GM19467 (cell line): ENCODE data around the gene CASS4.
"Not testable (repeated sequence)": the region's sequence is repeated elsewhere in the genome, so short reads cannot be mapped to it uniquely, and the experiment has no call there.

Experiments
- ATAC-seq: cut with Tn5 transposase; IDR thresholded peaks from one replicate; pipeline ENCODE4 v1.9.1; 2021; ENCODE audit warnings: mild to moderate bottlenecking, moderate library complexity; ENCODE audit not compliant: unreplicated experiment

CASS4 gene

DNA sequence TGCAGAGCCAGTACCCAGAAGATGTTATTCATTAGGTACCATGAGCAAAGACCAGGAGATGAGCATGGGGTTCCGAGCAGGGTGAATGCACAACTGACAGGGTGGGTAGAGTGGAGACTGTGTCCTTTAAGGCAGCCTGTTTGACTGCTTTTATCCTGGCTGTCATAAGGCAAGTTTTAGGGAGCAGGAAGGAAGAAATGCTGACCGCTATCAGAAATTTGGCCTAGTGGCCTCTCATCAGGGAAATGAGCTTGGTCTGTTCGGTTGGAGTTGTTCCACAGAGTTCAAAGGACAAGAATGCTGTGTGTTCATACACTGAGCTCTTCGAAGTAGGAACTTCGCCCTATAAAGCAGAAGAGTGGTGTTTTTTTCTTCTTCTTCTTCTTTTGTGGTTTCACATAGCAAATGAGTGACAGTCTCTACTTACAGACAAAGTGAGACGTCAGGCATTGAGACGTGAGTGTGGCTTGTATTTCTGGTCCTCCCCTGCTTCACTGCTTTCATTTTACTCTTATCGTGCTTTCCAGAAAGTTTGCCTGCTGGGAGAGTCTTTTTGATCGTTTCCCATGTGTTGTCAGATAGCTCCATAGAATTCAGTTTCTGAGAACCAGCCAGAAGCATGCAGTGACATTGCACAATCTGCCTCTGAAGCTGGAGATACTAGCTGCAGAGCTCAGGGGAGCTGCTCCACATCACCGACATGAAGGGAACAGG, at the start of gene CASS4:
CASS4 (plus strand) TSS at position 502 of the 714 bp plus-strand sequence; CDS start at position 701, 199 bp downstream.
- ATAC-seq = no peak

GRCh38 chr20:56362833-56363413, 49.1 kb upstream of the CASS4 start:
- no peak for ATAC-seq

- ATAC-seq = no peak
Observed at GRCh38 chr20:56363491-56363890, 48.6 kb upstream of the CASS4 start.

DNA sequence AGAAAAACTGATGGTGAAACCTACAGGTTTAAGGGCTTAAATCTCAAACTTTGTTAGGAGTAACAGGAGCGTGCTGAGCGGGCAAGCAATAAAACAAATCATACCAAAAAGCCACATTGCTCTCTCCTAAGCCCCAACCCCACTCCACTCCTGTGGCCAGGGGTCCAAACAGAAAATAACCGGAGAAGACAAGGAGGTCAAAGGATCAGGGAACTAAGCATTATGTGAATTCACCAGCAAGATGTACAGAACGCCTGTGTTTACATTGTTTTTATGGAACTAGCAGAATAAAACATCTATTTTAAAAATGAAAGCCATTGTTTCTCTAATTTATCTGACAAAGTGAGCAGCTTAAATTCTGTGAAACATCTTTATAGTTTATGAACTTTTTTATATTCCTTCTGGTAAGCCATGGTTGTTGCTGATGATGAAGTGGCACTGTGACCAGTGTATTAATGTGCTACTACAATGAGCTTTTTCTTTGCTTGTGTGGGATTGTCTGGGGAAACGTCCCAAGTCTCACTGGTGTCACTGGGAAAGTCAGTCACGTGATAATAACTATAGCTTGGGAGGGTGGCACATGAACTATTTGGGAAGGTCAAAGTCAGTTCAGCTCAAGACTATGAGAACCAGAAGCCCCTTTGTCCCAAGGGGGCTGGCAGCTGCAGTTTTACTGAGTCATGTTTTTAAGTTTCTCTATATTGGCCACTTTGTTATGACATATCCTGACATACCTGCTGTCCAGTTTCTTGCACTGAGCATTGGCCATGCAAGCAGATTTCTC, 43.5 kb upstream of the CASS4 start:
- ATAC-seq = no peak

DNA sequence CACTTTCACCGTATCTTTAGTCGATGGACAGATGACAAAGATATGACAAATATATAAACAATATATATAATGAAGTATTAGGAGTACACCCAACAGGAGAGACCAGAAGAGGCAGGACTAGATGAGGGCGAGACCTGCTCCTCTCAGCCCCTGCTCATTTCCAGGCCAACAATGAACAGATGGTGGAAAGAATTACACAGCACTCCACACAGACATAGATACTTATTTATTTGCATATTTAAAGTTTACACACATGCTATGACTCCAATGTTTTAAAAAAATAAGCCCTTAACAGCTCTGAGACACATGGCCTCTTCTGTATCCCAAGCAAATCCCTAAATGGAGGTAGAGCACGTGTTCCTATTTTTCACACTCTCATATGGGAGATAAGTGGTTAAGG, 42.9 kb upstream of the CASS4 start:
- ATAC-seq = no peak

- no peak for ATAC-seq
Observed at GRCh38 chr20:56371977-56372376, 40.1 kb upstream of the CASS4 start.

DNA sequence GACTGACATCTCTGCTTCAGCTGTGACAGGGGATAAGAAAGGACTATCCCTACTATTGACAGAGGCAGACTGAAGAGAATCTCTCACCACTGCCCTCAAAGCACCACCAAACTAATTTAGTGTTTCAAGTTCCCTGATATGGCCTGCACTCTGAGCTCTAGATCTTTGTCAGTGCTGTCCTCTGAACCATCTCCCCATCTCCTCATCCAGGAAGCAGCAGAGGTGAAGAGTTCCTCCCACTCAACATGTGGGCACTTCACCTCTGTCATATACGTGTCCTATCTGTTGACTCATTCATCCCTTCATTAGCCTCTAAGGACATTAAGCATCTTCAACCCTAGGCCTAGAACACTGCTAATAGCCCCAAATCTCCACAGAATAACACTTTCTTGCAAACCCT, 39.2 kb upstream of the CASS4 start:
- no peak for ATAC-seq

- no peak for ATAC-seq
Observed at GRCh38 chr20:56373942-56374341, 38.1 kb upstream of the CASS4 start.

DNA sequence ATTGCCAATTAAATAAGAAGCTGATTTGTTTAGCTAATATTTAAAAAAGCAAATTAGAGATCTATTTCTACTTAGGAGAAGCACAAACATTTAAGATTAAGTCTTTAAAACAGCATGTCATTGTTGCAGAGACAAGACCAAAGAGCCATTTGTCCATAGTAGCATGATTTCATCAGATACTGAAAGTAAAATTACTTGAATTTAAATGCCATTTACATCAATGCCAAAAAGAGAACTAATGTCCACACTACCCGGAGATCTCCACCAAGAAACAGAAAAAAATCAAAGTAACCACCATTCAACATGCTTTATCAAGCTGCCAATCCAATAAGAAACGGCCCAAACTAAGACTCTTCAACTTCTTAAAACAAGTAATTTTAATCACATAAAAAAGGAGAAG, 35.7 kb upstream of the CASS4 start:
- no peak for ATAC-seq

DNA sequence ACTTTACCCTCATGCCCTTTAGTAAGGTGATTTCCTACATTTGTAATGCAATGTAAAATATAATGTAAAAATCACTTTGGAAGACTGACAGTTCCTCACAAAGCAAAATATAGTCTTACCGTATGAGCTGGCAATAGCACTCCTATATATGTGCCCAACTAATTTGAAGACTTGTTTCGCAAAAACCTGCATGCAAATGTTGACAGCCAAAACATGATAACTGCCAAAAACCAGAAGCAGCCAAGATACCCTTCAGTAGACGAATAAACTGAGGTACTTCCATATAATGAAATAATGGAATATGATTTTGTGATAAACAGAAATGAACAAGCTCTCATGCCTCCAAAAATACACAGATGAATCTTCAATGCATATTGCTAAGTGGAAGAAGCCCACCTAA, 33.7 kb upstream of the CASS4 start:
- no peak for ATAC-seq

- ATAC-seq = no peak
Observed at GRCh38 chr20:56380375-56380774, 31.7 kb upstream of the CASS4 start.

GRCh38 chr20:56381501-56381900, 30.6 kb upstream of the CASS4 start:
- no peak for ATAC-seq

DNA sequence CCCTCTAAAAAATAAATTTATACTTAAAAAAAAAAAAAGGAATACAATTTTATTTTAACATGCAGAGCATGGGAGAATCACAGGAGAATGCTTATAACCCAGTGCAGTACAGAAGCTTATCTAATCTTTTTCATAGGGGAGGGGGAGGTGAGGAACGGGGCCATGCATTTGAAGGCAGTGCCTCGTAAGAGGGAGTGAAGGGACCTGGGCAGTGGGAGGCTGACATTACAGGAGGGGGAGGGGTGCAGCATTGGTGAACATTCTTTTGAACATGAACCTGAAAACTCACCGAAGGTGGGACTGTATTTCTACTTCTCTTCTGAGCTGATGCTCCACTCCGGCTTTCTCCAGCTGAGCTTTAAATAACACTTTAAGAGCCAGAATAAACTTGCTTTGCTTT, 29.4 kb upstream of the CASS4 start:
- no peak for ATAC-seq

- no peak for ATAC-seq
Observed at GRCh38 chr20:56383334-56383733, 28.7 kb upstream of the CASS4 start.

- ATAC-seq = no peak
Observed at GRCh38 chr20:56385130-56385529, 26.9 kb upstream of the CASS4 start.

DNA sequence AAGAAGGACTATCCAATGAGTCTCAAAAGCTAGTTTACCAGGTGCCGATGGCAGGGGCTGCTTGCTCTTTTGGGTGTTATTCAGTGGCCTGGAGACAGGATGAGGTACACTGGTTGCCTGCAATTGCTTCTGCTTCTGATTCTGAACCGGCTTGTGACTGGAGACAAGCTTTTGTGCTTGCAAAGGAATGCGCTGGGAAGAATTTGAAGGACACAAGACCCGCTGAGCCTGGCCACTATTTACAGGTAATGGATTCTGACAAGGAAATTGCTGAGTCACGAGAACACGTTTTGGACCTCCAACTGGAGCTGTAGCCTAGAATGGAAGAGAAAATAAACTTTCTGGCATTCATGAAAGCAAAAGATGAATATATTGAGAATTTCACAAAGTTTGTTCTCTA, 25.8 kb upstream of the CASS4 start:
- no peak for ATAC-seq

- no peak for ATAC-seq
Observed at GRCh38 chr20:56388882-56389281, 23.2 kb upstream of the CASS4 start.

DNA sequence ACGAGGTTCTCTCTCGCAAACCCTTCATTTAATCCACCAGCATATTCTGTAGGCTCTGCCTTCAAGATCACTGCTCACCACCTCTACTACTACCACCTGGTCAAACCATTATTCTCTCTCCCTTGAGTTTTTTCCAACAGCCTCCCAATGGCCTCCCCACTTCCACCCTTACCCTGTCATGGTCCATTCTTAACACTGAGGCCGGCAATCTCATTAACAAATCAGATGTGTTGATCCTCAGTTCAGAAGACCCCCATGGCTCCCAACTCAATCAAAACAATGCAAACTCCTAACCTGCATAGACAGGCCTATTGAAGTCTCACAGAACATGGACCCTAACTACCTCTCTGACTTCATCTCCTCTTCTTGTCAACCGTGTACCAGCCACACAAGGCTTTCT, 22.3 kb upstream of the CASS4 start:
- no peak for ATAC-seq

GRCh38 chr20:56390396-56390795, 21.7 kb upstream of the CASS4 start:
- not testable (repeated sequence) for ATAC-seq

GRCh38 chr20:56391037-56391436, 21.0 kb upstream of the CASS4 start:
- ATAC-seq = no peak

DNA sequence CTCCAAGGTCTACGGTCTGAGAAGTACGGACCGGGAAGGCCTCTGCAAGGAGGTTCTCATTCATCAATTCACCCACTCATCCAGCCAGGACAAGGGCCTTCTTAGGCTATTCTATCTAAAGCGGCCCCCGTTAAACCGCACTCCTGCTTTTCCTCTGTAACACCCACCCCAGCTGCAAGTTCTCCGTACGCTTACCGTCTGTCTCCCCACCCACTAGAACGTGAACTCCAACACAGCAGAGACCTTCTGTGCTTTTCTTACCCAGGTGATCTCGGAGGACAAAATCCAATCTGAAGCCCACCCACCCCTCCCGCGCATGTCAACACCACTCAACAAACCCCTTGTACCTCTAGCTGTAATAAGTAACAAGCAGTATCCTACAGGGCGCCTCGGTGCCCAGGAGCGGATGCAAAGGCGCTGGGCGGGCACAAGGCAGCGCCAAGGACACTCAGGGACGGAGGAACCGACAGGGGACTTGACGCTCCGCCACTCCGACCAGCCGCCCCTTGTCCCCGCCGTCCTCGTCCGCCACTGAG, 20.4 kb upstream of the CASS4 start:
- ATAC-seq = peak; percentile 30
